A172 (cell line): ENCODE data around the gene ANO9. TPM values are rescaled to one million over a fixed set of nuclear protein-coding genes. Genes with fewer than 3 reads are reported as not detected.
"Not testable (repeated sequence)": the region's sequence is repeated elsewhere in the genome, so short reads cannot be mapped to it uniquely, and the experiment has no call there.

Experiments used
- DNase-seq: peaks from one replicate; pipeline ENCODE4 v3.0.0-alpha.2; 2015; ENCODE audit warnings: low spot score
- total RNA-seq: library from RNA; depleted of rRNA; stranded (reverse); fragments of >200 nt; shearing (Covaris generic); gene quantifications from 2 replicates; pipeline ENCODE4 v1.2.3, GENCODE V29; 2014

The ANO9 gene
- total RNA-seq, 1 experiment from 2014 or later = not detected

DNA sequence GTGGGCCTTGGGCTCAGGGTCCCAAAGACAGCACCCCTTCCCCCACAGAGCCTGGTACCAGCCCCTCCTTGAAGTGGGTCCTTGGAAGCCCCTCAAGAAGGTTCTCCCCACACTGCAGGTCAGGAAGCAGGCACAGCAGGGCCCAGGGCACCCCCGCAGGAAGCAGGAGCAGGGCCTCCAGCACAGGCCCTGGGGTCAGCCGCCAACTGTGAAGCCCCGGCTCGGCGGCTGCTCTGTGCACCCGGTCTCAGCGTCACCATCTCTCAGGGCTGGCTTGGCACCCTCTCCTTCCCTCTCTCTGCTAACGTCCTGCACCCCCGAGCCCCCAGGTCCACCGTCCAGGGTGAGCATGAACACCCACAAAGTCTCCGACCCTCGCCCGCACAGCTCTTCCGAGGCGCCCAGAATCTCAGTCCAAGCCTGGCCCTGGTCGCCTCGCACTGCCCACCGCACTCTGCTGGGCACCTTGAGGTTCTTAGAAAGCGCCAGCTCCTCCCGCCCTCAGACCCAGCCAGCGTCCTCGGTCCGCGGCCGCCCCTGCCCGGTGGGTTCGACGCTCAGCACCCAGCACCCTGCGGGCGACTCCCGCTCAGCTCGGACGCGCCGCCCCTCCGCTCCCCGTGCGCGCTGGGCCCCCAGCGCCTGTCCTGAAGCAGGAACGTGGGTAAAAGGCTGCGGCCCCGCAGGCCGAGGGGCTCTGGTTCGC, 25.6 kb downstream of the ANO9 start:
- DNase-seq = no peak

DNA sequence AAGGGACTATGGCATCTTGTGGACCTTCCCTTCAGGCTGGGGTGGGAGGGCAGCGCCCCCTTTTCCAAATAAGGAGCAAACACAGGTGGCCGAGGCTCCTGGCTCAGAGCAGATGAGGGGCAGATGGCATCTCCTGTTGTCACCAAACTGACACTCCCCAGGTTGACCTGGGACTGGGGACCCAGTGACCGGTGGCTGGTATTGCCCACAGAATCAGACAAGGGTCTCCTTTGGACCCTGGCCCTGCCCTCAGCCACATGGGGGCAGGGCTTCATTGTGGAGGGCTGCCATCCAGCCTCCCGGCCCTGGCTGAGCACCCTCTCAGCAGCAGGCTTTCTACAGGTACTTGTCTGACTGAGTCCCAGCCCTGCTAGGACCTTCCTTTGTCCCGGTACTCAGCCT, 26.2 kb downstream of the ANO9 start:
- DNase-seq = no peak

DNA sequence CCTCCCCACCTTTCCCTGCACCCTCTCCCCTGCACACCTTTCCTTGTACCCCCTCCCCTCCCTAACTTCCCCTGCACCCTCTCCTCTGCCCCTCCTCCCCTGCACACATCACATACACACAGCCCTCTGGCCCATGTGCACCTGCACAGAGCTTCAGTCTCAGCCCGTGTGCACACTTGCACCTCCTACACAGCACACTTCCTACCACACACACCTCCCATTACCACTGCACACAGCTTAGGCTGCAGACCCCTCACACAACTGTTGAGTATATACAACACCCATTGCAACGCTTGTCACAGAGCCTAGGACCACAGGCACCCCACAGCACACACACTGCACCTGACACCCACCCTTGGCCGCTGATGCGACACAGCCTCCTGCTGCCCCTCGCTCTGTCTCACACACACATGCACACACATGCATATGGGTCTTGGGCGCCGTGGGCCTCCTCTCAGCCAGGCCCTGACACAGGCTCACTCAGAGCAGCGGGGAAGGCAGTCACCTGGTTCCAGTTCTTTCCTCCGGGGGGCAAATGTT, 27.4 kb downstream of the ANO9 start:
- DNase-seq = no peak

DNA sequence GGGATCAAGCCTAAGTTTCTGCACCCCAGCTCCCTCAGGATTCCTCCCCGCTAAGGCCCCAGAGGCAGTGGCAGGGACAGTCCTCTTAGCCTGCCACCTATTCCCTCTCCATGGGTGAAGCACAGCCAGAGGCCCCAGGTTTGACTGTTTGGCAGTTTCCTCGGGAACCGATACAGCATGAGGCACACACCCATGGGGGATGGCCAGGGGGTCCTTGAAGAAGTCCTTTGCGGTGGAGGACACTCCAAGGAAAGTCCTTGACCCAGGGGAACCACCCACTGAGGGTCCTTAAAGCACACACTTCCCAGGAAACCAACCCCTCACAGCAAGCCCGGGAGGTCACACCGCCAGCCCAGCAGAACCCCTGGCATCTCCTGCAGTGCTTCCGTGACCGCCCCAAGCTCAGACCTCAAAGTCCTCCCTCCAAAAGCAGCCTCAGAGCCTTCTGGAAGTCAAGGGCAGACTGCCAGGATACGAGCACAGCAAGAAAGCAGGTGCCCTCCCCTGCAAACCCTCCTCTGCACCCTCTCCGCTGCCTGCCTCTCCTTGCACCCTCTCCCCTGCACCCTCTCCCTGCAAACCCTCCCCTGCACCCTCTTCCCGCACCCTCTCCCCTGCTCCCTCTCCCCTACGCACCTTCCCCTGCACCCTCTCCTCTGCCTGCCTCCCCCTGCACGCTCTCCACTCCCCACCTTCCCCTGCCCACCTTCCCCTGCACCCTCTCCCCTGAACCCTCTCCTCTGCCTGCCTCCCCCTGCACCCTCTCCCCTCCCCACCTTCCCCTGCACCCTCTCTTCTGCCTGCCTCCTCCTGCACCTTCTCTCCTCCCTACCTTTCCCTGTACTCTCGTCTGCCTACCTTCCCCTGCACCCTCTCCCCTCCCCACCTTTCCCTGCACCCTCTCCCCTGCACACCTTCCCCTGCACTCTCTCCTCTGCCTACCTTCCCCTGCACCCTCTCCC, 28.4 kb downstream of the ANO9 start:
- no peak for DNase-seq

DNA sequence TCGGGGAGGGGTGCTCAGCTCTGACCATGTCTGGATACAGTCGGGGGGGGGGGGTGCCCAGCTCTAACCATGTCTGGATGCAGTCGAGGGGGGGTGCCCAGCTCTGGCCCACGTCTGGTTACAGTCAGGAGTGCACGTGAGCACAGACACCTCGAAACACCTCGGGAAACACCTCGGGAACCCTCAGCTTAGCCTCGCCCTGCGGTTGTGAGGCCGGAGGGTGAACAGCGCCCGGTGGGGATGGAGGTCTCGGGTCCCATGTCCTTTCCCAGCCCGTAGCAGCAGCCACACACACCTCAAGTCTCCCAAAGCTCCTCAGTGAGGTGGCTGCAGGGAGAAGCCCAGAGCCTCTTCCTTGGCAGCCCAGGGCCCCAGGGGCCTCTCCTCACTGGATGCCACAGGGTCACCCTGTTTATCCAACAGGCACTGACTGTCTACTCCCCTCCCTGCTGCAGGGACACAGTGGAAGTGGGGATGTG, 29.1 kb downstream of the ANO9 start:
- DNase-seq = no peak

DNA sequence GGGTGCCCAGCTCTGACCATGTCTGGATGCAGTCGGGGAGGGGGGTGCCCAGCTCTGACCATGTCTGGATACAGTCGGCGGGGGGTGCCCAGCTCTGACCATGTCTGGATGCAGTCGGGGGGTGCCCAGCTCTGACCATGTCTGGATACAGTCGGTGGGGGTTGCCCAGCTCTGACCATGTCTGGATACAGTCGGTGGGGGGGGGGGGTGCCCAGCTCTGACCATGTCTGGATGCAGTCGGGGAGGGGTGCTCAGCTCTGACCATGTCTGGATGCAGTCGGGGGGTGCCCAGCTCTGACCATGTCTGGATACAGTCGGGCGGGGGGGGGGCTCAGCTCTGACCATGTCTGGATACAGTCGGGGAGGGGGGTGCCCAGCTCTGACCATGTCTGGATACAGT, 30.3 kb downstream of the ANO9 start:
- not testable (repeated sequence) for DNase-seq

DNA sequence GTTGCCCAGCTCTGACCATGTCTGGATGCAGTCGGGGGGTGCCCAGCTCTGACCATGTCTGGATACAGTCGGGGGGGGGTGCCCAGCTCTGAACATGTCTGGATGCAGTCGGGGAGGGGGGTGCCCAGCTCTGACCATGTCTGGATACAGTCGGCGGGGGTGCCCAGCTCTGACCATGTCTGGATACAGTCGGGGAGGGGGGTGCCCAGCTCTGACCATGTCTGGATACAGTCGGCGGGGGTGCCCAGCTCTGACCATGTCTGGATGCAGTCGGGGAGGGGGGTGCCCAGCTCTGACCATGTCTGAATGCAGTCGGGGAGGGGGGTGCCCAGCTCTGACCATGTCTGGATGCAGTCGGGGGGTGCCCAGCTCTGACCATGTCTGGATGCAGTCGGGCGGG, 31.1 kb downstream of the ANO9 start:
- not testable (repeated sequence) for DNase-seq

DNA sequence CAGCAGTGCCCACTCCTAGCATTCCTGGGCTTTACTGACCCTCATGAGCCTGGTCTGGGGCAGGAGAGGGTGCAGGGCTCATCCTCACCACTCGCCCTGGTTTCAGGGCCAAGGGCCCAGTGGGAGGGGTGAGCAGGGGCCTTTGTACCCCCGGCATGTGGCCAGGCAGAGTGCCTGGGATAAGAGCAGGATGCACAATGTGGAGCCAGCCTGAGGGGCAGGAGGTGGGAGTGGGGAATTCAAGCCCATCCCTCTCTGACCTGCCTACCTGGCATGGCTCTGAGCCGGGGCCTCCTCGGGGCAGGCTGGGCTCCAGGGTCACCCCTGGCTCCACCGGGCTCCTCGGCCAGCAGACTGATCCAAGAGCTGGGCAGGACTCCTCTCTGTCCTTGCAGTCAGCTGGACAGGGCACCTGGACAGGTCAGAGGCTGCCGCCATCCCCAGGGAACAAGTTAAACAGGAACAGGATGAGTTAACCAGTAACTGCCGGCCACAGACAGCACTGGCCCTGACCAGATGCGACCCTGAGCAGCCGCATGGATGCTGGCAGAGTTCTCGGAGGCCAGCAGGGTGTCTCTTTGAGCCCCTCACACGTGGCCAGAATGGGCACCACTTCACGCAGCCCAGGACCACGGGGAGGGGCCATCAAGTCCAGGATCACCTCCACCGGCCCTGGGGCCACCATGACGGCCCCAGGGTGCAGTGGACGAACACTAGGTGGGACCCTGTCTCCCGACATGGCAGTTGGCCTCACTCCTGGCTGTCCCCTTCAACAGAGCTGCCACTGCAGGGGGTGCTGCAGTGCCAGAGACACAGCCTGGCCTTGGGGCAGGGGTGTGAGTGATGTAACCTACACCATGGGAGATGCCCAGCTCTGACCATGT, 32.0 kb downstream of the ANO9 start:
- DNase-seq = no peak

DNA sequence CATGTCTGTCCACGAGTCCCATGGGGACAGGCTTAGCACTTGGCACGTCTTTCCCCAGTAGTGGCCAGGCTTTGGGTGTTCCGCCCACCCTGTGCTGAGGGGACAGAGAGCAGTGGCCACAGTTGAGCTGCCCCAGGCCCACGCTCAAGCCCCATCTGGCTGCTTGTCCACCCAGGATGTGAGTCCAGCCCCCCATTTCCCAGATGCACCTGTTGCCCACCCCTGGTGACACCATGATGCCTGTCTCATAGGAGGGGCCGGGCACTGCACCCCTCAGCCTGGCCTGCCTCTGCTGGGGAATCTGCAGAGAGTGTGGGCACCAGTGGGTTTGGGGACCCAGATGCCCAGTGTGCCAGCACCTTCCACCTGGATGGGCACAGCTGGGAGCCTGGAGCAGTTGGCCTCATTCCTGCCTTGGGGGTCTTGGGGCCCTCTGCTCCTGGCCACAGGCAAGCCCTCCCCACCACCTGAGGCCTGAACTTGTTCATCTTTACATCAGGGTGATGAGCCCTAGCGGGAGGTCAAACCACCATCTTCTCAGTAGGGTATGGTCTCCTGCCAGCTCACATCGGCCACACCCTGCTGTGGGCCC, 32.7 kb downstream of the ANO9 start:
- no peak for DNase-seq

DNA sequence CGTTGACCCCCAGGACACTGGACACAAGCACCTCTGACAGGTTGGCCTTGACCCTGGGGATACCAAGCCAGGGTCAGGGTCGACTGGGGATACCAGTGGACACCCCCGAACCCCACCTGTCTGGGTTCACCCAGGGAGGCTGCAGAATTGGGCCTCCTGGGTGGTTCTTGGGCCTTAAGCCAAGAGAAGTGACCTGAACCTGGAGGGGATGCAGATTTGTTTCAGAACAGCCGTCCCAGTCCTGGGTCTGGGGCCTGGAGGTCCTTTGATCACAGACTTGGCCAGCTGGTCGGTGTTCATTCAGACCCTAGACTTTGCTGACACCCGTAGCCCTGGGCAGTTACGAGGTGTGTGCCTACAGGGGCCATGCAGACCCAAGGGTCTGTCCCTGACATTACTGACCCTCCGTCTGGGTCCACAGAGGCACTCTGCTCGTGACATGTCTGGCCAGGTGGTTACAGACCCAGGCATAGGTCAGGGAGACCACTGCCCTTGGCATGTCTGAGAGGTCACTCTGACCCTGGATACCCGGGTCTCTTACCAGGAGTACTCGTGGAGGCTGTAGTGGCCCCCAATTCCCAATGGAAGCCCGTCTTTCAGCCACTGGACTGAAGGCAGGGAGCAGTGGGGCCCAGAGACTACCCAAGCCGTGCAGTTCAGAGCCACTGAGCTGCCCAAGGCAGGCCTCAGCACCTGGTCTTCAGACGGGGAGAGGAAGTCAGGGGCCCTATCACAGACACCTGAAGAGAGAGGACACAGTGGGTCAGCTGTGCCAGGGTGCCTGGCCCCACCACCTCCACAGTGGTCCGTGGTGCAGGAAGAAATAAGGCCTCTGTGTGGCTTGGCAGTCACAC, 33.4 kb downstream of the ANO9 start:
- no peak for DNase-seq

DNA sequence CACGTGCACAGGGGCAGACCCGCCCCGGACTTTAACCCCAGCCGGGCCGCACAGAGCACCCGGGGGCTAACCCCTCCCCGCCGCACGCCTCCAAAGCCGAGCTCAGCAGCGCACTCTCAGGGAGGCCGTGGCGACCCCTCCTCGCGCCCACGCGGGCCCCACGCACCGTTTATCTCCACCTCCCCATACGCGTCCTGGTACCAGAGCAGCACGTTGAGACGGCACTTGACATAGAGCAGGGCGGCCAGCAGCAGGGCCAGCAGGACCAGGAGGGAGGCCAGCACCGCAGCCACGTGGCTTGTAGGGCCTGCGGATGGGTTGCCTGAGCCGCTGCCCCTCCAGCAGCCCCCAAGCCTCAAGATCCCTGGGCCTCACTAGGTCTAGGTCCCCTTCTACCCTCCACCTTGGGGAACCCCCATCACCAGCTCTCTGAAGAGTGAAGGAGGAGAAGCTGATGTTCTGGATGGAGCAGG, 34.1 kb downstream of the ANO9 start:
- no peak for DNase-seq

DNA sequence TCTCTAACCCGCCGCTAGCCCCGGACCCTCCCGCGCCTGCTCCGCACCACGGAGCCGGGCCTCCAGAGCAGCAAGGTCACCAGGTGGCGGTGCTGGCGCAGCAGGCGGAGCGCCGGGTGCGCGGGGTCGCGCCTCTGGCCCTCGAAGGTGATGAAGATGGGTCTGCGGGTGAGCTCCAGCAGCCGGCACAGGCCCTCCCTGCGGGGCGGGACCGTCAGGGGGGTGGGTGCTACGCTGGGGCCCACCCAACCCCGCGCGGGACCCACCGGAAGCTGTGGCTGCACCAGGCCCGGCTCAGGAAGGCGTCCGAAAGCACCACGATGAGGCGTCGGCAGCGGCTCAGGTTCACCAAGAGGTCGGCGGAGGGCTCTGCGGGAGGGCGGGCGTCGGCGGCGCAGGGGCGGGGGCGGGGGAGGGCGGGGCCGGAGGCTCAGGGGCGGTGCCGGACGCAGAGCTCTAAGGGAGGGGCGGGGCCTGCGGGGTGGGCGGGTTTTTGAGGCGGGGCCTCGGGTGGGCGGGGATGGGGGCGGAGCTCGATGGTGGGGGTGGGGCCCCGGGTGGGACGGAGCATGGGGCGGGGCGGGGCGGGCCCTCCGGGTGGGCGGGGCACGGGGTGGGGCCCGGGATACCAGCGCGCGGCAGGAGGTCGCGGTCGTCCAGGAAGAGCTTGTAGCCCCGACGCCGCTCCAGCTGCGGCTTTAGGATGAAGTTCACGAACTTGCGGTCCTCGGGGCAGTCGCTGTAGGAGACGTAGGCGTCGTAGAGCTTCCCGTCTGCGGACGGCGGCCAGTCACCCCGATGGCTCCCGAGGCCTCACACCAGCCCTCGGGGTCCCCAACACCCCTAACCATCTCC, 34.8 kb downstream of the ANO9 start:
- no peak for DNase-seq

DNA sequence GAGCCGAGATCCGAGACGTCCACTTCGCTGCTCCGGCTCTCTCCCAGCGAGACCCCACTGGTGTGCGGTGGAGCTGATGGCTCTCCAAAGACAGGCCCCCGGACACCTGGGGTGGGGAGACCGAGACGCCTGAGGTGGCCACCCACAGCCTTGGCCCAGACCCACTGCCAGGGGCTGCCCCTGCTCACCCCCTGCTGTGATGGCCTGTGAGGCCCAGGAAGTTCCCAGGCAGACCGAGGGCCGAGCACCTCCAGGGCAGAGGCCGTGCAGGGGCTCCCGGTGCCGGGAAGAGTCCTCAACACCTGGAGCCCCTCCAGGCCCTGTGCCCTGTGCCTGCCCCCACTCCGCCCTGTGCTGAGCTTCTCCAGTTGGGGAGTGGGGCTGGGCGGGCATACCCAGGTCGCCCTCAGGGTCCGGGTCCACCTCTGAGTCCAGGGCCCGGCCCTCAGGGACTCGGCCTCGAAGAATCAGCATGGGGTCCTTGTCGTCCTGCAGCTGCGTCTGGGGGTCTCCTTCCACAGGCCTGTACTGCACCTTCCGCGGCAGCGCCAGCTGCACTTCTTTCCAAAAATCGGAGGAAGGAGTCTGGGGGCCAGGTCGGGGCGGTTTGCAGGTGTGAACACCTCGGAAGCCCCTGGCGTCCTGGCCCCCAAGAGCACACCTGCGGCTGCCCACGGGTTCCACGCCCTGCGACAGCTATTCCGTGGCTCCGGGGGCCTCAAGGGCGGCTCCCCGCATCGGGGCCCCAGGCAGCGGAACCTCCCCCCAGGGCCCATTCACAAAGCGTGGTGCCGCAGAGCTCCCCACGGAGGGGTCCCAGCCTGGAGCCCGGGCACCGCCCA, 35.6 kb downstream of the ANO9 start:
- no peak for DNase-seq

DNA sequence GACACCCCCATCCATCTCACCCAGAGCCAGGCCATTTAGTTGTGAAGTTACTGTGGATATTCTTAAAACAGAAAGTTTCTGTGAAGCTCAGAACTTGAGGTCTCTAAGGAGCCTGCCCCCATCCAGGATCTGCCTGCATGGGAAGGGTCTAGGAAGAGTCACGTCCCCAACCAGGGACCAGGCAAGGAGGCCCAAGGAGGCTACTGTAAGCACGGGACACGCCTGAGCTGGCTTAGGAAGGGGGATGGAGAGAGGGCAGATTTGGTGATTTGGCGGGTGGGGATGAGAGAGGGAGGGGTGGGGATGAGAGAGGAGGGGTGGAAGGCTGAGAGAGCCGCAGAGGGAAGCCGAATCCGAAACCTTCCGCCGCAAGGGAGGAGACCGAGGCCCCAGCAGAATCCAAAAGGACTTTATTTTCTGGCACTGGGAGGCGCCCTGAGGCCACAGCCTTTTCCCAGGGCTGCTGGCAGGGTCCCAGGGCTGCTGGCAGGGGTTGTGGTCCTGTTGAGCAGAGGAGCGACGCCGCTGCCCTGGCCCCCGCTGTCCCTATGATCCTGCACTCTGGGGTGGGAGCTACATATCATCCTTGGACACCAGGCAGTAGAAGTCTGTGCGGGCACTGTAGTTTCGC, 36.4 kb downstream of the ANO9 start:
- DNase-seq = no peak

DNA sequence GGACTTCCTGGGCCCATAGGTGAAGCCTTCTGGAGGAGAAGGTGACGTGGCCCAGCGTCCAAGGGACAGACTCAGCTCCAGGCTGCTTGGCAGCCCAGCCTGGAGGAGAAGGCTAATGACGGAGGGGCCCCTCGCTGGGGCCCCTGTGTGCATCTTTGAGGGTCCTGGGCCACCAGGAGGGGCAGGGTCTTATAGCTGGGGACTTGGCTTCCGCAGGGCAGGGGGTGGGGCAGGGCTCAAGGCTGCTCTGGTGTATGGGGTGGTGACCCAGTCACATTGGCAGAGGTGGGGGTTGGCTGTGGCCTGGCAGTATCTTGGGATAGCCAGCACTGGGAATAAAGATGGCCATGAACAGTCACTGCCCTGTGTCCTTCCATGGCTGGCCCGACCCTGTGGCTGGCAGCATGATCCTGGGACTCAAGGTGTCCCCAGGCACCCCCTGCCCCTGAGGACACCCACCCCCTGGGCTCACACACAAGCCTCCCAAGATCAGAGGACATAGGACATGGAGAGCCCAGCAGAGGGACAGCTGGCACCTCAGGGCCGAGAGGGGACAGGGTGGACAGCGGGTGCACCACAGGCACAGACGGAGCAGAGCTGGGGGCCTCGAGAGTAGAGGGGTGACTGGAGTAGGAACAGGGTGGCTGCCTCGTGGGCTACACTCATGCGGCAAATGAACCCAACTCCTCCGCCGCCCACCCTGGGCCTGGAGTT, 37.1 kb downstream of the ANO9 start:
- no peak for DNase-seq

DNA sequence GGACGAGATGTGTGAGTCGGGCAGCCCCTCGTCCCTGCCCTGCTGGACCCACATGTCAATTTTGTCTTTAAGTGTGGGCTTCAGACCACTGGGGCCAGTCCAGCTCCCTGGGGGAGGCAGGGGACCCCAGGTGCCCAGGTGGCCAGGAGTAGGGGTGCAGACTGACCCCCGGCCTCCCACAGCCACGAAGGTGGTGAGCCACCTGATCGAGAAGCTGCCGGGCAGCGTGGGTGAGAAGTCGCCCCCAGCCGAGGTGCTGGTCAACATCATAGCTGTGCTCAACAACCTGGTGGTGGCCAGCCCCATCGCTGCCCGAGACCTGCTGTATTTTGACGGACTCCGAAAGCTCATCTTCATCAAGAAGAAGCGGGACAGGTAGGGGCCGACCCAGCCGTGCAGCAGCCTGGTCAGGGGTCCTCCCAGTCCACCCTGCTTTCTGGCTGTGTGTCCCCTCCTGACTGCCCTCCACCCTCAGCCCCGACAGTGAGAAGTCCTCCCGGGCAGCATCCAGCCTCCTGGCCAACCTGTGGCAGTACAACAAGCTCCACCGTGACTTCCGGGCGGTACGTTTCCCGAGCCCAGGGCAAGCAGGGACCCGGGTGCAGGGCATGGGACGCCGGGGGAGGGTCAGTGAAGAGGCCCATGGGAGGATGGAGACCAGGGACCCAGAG, 37.9 kb downstream of the ANO9 start:
- DNase-seq = no peak
